HUES6 (cell line): ENCODE results near the gene DNAJB2.
A peak's percentile ranks its signal among the peaks of the same experiment; 100 is the strongest.
"Not testable (repeated sequence)": the region's sequence is repeated elsewhere in the genome, so short reads cannot be mapped to it uniquely, and the experiment has no call there.

ENCODE experiments used
- H3K27ac ChIP-seq: 2 replicates; pipeline ENCODE4 v1.7.0; 2013; ENCODE audit warnings: low read depth, mild to moderate bottlenecking, low read length, inconsistent platforms
- H3K27me3 ChIP-seq: 2 replicates; pipeline ENCODE4 v1.6.1; 2013; ENCODE audit warnings: low read length; ENCODE audit not compliant: control insufficient read depth, insufficient read depth
- H3K36me3 ChIP-seq: 2 replicates; pipeline ENCODE4 v1.6.1; 2013; ENCODE audit warnings: low read length; ENCODE audit not compliant: control insufficient read depth, insufficient read depth
- H3K4me1 ChIP-seq: 2 replicates; pipeline ENCODE4 v1.6.1; 2013; ENCODE audit warnings: low read length; ENCODE audit not compliant: control insufficient read depth, insufficient read depth
- H3K4me3 ChIP-seq: 2 replicates; pipeline ENCODE4 v1.5.1; 2013; ENCODE audit warnings: low read depth, low read length
- H3K9ac ChIP-seq: one replicate; pipeline ENCODE4 v1.6.1; 2013; ENCODE audit warnings: mild to moderate bottlenecking, low read length
- H3K9me3 ChIP-seq: 2 replicates; pipeline ENCODE4 v1.6.1; 2013; ENCODE audit warnings: low read depth, low read length; ENCODE audit not compliant: control insufficient read depth, insufficient read depth

The DNAJB2 gene

DNA sequence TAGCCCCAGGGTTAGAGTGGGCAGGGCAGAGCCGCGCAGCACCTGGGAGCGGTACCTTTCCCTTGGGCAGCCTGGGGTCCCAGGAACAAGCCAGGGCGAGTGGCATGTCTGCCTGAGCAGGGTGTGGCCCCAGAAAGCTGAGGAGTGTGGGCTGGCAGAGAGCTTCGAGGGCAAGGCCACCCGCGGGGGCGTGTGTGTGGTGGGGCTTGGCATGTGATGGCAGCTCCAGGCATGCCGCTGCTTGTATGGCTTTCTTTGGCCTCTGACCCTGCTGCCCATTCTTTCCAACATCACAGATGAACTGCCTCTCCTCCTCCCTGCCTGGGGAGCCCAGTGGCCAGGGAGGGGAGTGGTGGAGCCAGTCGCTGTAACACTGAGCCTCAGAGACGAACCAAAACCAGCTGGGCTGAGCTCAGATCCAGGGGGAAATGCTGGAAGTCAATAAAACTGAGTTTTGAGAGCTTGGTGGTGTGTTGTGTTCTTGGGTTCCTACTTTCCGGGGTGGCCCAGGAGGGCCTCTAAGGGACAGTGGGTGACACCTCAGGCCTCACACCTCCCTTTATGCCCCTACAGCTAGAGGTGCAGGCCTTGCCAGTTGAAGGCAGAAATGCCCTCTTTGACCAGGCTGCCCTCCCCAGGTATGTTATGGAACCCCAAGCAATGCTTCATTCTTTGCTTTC, 7.4 kb downstream of the DNAJB2 start:
- Histone ChIP-seq H3K4me3 (0 out of 2 replicates have a peak overlapping the region, but pooled peaks have one; percentile 21), H3K4me1 (peaks cover 11% of the 10 kb centered on the region), H3K36me3 (peaks cover 22% of the 10 kb centered on the region), H3K27me3 (no peaks in the 10 kb centered on the region), H3K9me3 (no peaks in the 10 kb centered on the region), H3K9ac (no peak overlapping the region), H3K27ac (no peak overlapping the region)

- not testable (repeated sequence) for H3K27me3 ChIP-seq, H3K4me3 ChIP-seq, H3K9me3 ChIP-seq, H3K9ac ChIP-seq, H3K27ac ChIP-seq
- peaks cover 11% of the 10 kb centered on the region for H3K4me1 ChIP-seq
- H3K36me3 ChIP-seq: peaks cover 18% of the 10 kb centered on the region
These were observed 7.9 kb downstream of the DNAJB2 start for GRCh38 chr2:219287116-219287440.

GRCh38 chr2:219287580-219288265, 8.6 kb downstream of the DNAJB2 start:
- Histone ChIP-seq H3K9ac (no peak overlapping the region), H3K4me1 (peaks cover 11% of the 10 kb centered on the region), H3K27me3 (no peaks in the 10 kb centered on the region), H3K4me3 (no peak overlapping the region), H3K36me3 (peaks cover 15% of the 10 kb centered on the region), H3K9me3 (no peaks in the 10 kb centered on the region), H3K27ac (no peak overlapping the region)

DNA sequence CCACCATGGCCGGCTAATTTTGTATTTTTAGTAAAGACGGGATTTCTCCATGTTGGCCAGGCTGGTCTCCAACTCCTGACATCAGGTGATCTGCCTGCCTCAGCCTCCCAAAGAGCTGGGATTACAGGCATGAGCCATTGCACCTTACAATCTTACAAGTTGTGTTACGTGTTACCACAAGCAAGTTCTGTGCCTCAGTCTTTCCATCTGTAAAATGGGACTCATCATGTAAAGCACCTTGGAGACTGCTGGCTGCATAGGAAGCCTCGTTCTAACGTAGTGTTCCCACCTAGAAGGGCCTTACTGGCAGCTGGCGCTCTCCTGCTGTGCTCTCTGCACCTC, 10.0 kb downstream of the DNAJB2 start:
- H3K9ac ChIP-seq: no peak overlapping the region
- H3K4me1 ChIP-seq: peaks cover 15% of the 10 kb centered on the region
- no peak overlapping the region for H3K27ac ChIP-seq
- H3K36me3 ChIP-seq: peaks cover 8% of the 10 kb centered on the region
- no peaks in the 10 kb centered on the region for H3K9me3 ChIP-seq
- H3K27me3 ChIP-seq: peaks cover 6% of the 10 kb centered on the region; the same call in 1 of the 2 replicates
- no peak overlapping the region for H3K4me3 ChIP-seq

GRCh38 chr2:219289537-219290361, 10.6 kb downstream of the DNAJB2 start:
- Histone ChIP-seq H3K9me3 (no peaks in the 10 kb centered on the region), H3K4me3 (no peak overlapping the region), H3K36me3 (peaks cover 3% of the 10 kb centered on the region; the same call in 1 of the 2 replicates), H3K9ac (no peak overlapping the region), H3K27ac (no peak overlapping the region), H3K27me3 (peaks cover 7% of the 10 kb centered on the region; the same call in 1 of the 2 replicates), H3K4me1 (peaks cover 16% of the 10 kb centered on the region)

- H3K4me1 ChIP-seq: peaks cover 14% of the 10 kb centered on the region
- H3K9ac ChIP-seq: no peak overlapping the region
- H3K27ac ChIP-seq: no peak overlapping the region
- H3K9me3 ChIP-seq: no peaks in the 10 kb centered on the region
- H3K4me3 ChIP-seq: no peak overlapping the region
- H3K27me3 ChIP-seq: peaks cover 13% of the 10 kb centered on the region
- no peaks in the 10 kb centered on the region for H3K36me3 ChIP-seq
These were observed 11.4 kb downstream of the DNAJB2 start for GRCh38 chr2:219290381-219291171.

GRCh38 chr2:219291394-219291793, 12.2 kb downstream of the DNAJB2 start:
- Histone ChIP-seq H3K4me3 (no peak overlapping the region), H3K9ac (no peak overlapping the region), H3K27ac (no peak overlapping the region), H3K36me3 (no peaks in the 10 kb centered on the region), H3K4me1 (peaks cover 9% of the 10 kb centered on the region), H3K9me3 (no peaks in the 10 kb centered on the region), H3K27me3 (peaks cover 20% of the 10 kb centered on the region)

DNA sequence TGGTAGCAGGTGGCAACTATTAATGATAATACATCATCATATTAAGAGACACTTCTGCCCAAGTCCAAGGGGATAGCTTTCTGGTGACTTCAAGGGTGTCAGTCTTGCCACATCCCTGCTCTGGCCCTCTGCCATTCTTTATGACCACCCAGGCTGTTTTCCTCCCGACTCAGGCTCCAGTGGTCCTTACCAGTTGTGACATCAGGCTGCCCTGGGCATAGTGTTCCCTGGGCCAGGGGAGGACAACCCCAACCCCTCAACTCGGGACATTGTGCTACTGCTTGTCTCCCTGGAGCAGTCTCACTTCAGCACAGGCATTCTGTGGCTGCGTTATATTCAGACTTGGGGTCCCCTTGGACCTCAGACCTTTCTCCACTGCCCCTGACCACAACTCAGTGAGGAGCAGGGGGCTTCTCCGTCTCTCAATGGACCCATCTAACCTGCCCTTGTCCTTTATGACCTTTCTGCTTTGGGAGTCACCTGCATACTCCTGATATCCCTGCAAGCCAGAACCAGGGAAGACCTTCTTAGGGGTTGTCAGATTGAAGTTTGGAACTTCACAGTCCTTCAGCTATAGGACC, 12.8 kb downstream of the DNAJB2 start:
- Histone ChIP-seq H3K27me3 (peaks cover 20% of the 10 kb centered on the region), H3K27ac (no peak overlapping the region), H3K9me3 (no peaks in the 10 kb centered on the region)

GRCh38 chr2:219292616-219293015, 13.4 kb downstream of the DNAJB2 start:
- Histone ChIP-seq H3K9ac (no peak overlapping the region), H3K27me3 (peaks cover 20% of the 10 kb centered on the region), H3K27ac (no peak overlapping the region), H3K4me1 (peaks cover 5% of the 10 kb centered on the region; the same call in 1 of the 2 replicates), H3K36me3 (no peaks in the 10 kb centered on the region), H3K9me3 (no peaks in the 10 kb centered on the region), H3K4me3 (no peak overlapping the region)

More for the DNA sequence above, 12.8 kb downstream of the DNAJB2 start:
- peaks cover 5% of the 10 kb centered on the region; the same call in 1 of the 2 replicates for H3K4me1 ChIP-seq
- H3K36me3 ChIP-seq: no peaks in the 10 kb centered on the region
- H3K4me3 ChIP-seq: no peak overlapping the region
- H3K9ac ChIP-seq: no peak overlapping the region

DNA sequence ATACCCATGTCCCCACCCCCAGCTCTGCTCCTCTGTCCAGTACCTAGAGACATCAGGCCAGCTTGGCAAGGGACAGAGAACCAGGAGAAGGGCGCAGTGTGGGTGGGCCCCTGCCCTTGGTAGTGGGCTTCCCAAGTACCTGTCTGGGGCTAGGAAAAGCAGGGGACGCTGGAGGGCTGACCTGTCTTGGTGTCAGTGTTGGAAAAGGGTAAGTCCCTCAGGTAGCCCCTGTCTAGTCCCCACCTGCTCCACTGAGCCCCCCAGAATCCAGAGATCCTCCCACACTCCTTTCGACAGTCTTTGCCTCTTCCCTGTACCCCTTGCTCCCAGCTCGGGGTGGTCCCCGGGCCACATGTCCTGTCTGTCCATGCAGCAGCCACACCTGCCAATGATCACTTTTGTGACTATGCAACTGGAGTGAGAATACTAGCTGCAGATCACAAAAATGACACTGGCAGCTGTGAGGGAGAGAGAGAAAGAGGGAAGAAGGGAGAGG, 14.6 kb downstream of the DNAJB2 start:
- Histone ChIP-seq H3K27ac (no peak overlapping the region), H3K36me3 (no peaks in the 10 kb centered on the region), H3K9me3 (no peaks in the 10 kb centered on the region), H3K9ac (no peak overlapping the region), H3K27me3 (peaks cover 20% of the 10 kb centered on the region), H3K4me3 (peak overlapping the region; percentile 84), H3K4me1 (peaks cover 5% of the 10 kb centered on the region)
